Measurements from ENCODE around the gene CCDC117. TPM values are rescaled to one million over a fixed set of nuclear protein-coding genes. Genes with fewer than 3 reads are reported as not detected.

The CCDC117 gene
- total RNA-seq, 1 experiment from 2014 or later = 40.0 TPM

DNA sequence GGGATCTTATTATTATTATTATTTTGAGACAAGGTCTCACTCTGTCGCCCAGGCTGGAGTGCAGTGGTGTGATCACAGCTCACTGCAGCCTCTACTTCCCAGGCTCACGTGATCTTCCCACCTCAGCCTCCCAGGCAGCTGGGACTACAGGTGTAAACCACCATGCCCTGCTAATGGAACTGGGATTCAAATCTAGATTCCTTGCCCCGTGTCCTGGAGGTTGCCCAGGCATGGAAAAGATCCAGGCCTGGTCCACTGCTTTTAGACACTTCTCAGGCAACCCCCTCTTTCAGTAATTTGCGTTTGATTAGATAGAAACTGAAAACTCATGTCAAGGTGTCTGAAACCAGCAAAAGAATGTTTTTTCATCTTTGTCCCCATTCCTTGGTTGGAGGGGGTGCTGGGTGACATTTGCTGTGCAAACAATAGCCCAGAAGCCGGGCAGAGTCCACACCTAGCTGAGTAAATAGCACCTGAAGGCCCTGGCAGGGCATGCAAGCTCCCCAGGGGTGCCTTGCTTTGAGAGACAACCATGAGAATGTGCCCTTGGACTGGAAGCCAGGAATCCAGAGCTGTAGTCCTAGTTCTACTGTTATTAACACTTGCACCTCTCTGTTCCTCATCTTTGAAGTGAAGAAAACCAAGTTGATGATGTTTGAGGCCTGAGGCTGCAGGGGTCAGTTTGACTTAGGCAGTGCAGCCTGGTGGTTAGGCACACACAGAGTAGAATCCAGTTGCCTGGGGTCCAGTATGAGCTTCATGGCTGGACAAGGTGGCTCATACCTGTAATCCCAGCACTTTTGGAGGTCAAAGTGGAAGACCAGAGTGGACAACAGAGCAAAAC lies 47.0 kb downstream of the CCDC117 start:
- no peak for DNase-seq
- no peaks in the 10 kb centered on the region for H4K20me1 ChIP-seq (ENCODE audit: control insufficient read depth, insufficient read depth, insufficient read length)
- peaks cover 7% of the 10 kb centered on the region; the same call in 1 of the 2 replicates for H3K4me1 ChIP-seq (ENCODE audit: insufficient read depth, low read length)
- H4K91ac ChIP-seq (ENCODE audit: insufficient read length, low read depth, low read length) = no peak overlapping the region
- H3K79me2 ChIP-seq (ENCODE audit: insufficient read depth, low read length) = no peaks in the 10 kb centered on the region
- no peak overlapping the region for H3T11ph ChIP-seq (ENCODE audit: low read length)
- TF ChIP-seq, protein P1, sequence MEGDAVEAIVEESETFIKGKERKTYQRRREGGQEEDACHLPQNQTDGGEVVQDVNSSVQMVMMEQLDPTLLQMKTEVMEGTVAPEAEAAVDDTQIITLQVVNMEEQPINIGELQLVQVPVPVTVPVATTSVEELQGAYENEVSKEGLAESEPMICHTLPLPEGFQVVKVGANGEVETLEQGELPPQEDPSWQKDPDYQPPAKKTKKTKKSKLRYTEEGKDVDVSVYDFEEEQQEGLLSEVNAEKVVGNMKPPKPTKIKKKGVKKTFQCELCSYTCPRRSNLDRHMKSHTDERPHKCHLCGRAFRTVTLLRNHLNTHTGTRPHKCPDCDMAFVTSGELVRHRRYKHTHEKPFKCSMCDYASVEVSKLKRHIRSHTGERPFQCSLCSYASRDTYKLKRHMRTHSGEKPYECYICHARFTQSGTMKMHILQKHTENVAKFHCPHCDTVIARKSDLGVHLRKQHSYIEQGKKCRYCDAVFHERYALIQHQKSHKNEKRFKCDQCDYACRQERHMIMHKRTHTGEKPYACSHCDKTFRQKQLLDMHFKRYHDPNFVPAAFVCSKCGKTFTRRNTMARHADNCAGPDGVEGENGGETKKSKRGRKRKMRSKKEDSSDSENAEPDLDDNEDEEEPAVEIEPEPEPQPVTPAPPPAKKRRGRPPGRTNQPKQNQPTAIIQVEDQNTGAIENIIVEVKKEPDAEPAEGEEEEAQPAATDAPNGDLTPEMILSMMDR (conservative IDR thresholded peaks at IDR 0.05) = no peak
- H3K4ac ChIP-seq (ENCODE audit: low read depth, low read length) = no peak overlapping the region
- H3K79me1 ChIP-seq (ENCODE audit: insufficient read depth, low read depth, low read length, poor library complexity, severe bottlenecking) = no peaks in the 10 kb centered on the region
- H3K56ac ChIP-seq (ENCODE audit: insufficient read length, low read depth, low read length) = no peak overlapping the region
- H3K14ac ChIP-seq (ENCODE audit: insufficient read depth, low read length) = no peak overlapping the region
- no peak overlapping the region for H2AFZ ChIP-seq (ENCODE audit: low read length)
- H2BK20ac ChIP-seq (ENCODE audit: low read depth, low read length, poor library complexity, severe bottlenecking) = no peak overlapping the region
- no peak overlapping the region for H2BK120ac ChIP-seq (ENCODE audit: low read depth, low read length, poor library complexity, severe bottlenecking)
- H3K23ac ChIP-seq (ENCODE audit: insufficient read length, low read depth, low read length) = no peak overlapping the region
- H4K8ac ChIP-seq (replicated peaks; ENCODE audit: insufficient read length, low read depth, low read length) = no peak overlapping the region
- H3K4me3 Mint-ChIP-seq = no peak overlapping the region; a peak in 1 of 5 replicates
- no peaks in the 10 kb centered on the region; a peak in 1 of 7 replicates for H3K36me3 Mint-ChIP-seq (ENCODE audit: insufficient read depth in 1 of 3, low read depth in 3 of 3)
- peak overlapping the region in 1 of 3 experiments; percentile 24; a peak in 2 of 7 replicates for H3K27ac Mint-ChIP-seq
- H3K27me3 Mint-ChIP-seq (ENCODE audit: low read depth) = no peaks in the 10 kb centered on the region
- no peak overlapping the region for H2BK5ac ChIP-seq (ENCODE audit: insufficient read length, low read length)
- H3K27me3 ChIP-seq (ENCODE audit: insufficient read depth, low read length) = no peaks in the 10 kb centered on the region
- no peaks in the 10 kb centered on the region for H3K23me2 ChIP-seq (ENCODE audit: insufficient read length, low read depth, low read length, poor library complexity, severe bottlenecking)
- H3K9ac ChIP-seq (ENCODE audit: extremely low read depth, insufficient read length, low read length) = no peak overlapping the region
- H3K4me1 Mint-ChIP-seq = peaks cover 16 to 18% of the 10 kb centered on the region in 2 experiments; a peak in 3 of 4 replicates
- H3K18ac ChIP-seq (ENCODE audit: insufficient read length, low read depth, low read length) = no peak overlapping the region
- WGBS (ENCODE audit: extremely low coverage, insufficient read length, low lambda C conversion rate) = no CpG with 5 or more reads among the region's 5 CpGs
- H4K5ac ChIP-seq (ENCODE audit: insufficient read length, low read depth, low read length) = no peak overlapping the region
- H3K9me3 Mint-ChIP-seq = no peaks in the 10 kb centered on the region
- no peak overlapping the region for H2BK12ac ChIP-seq (ENCODE audit: insufficient read length, low read depth, low read length)
- no peak overlapping the region for H2AK5ac ChIP-seq (ENCODE audit: insufficient read length, low read length)
- H3K27ac ChIP-seq (ENCODE audit: insufficient read length, low read depth, low read length) = no peak overlapping the region
- H3K4me2 ChIP-seq (ENCODE audit: insufficient read depth, insufficient read length, low read length) = no peak overlapping the region
- no peaks in the 10 kb centered on the region for H3K9me3 ChIP-seq (ENCODE audit: control insufficient read depth, low read depth, low read length)
- no peak overlapping the region for H2BK15ac ChIP-seq (ENCODE audit: low read depth, low read length)

All from H9 (cell line).